Parietal lobe (tissue), 2 donors: ENCODE data around the gene IFNW1. TPM values are rescaled to one million over a fixed set of nuclear protein-coding genes. Genes with fewer than 3 reads are reported as not detected.

Source experiments
- small RNA-seq: library from RNA; depleted of rRNA; stranded (forward); fragments of <200 nt; gene quantifications from one replicate; pipeline ENCODE3, GENCODE V24; 2014; ENCODE audit warnings: low replicate concordance
- total RNA-seq: library from RNA; depleted of rRNA; stranded (reverse); fragments of >200 nt; gene quantifications from one replicate; pipeline ENCODE4 v1.2.3, GENCODE V29; 2014

Gene IFNW1
- not detected for total RNA-seq

DNA sequence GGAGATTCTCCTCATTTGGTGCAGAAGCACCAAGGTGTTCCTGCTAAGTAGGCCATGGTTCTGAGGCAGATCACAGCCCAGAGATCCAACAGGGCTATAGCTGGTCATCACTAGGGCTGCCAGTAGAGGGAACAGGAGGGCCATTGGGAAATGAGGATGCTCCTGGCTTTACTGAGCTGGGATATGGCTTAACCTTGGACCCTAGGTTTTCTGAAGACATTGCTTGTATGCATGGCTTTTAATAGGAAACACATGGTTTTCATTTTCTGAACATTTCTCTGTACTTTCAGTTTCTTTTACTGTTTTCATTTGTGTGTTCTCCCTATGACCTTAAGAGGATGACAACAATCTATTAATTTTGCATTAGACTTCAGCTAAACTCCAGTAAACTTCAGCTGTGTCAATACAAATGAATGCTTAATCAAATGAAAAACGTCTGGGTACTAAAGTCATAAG, at the start of gene IFNW1:
Gene IFNW1, minus strand, starts transcription at position 406 of the 456 bp plus-strand sequence. Its CDS starts 262 bp downstream, at position 144.

DNA sequence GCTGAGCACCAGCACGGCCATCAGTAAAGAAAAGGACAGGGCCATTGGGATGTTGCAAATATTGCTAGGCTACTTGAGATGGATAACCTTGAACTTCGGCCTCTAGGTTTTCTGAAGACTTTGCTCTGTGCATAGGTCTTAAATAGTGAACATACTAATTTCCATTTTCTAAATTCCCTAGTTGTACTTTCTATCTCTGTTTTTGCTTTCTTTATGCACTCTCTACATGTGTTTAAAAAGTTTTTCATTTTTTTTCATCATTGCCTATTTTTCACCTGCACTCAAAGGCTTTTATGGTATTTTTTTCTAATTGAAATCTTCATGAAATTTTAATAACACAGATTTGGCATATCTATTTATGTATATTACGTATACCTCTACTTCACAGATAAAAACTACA, 45.9 kb upstream of the IFNW1 start, which contains the start of gene IFNA4:
Gene IFNA4, minus strand, starts transcription at position 101 of the 400 bp plus-strand sequence. Its CDS starts 56 bp downstream, at position 45.

GRCh38 chr9:21166560-21166959, 24.9 kb upstream of the IFNW1 start, which contains the start of gene IFNA21:
Gene IFNA21, minus strand, starts transcription at chr9:21166660. Its CDS starts 48 bp downstream, at chr9:21166612.

Small RNAs within 50 kb of the gene (small RNA-seq; reads per million reads assigned to genes)
- gene IFNWP4 (not detected), gene RF00019 (not detected)

Other genes with a start within 250 kb of the IFNW1 start
- gene HACD4, start 110.2 kb downstream of the IFNW1 start, total RNA-seq = 0.94 TPM
- not detected for gene IFNB1, start 63.9 kb downstream of the IFNW1 start, total RNA-seq
- not detected for gene IFNA21, start 24.8 kb upstream of the IFNW1 start, total RNA-seq
- not detected for gene IFNA4, start 45.8 kb upstream of the IFNW1 start, total RNA-seq
- not detected for gene IFNA7, start 60.4 kb upstream of the IFNW1 start, total RNA-seq
- not detected for gene IFNA10, start 65.3 kb upstream of the IFNW1 start, total RNA-seq
- gene IFNA16, start 75.5 kb upstream of the IFNW1 start, total RNA-seq = not detected
- not detected for gene IFNA17, start 86.4 kb upstream of the IFNW1 start, total RNA-seq
- gene IFNA14, start 98.2 kb upstream of the IFNW1 start, total RNA-seq = not detected
- gene IFNA5, start 163.5 kb upstream of the IFNW1 start, total RNA-seq = not detected
- 73.6 TPM for gene KLHL9, start 193.6 kb upstream of the IFNW1 start, total RNA-seq
- gene IFNA6, start 209.1 kb upstream of the IFNW1 start, total RNA-seq = not detected
- gene IFNA13, start 226.2 kb upstream of the IFNW1 start, total RNA-seq = not detected
- gene IFNA2, start 243.6 kb upstream of the IFNW1 start, total RNA-seq = not detected